GM12873 (cell line): ENCODE data around the gene DNAJB11.

ENCODE experiments used
- TF ChIP-seq, protein P1 (sequence below): IDR thresholded peaks from 2 replicates; pipeline ENCODE4 v1.5.1; 2012; ENCODE audit warnings: low read depth, mild to moderate bottlenecking, moderate library complexity, low read length, control low read depth; ENCODE audit not compliant: insufficient read depth; ENCODE audit errors: missing control alignments

The DNAJB11 gene

DNA sequence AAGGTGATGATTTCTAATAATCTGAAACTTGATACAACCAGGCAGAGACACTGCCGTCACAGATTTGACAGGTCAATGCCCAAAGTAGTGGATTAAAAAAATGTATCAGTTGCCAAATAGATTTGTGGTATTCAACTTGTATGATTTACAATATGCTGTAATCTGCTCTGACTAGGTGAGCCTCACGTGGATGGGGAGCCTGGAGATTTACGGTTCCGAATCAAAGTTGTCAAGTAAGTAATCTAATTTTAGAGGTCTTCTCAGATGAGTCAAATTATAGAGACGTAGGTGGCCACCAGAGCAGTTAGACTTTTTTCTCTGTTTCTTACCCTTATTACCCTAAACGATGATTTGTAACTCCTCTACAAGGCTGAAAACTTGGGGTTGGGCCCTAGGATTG is 12.0 kb downstream of the DNAJB11 start:
- TF ChIP-seq, protein P1, sequence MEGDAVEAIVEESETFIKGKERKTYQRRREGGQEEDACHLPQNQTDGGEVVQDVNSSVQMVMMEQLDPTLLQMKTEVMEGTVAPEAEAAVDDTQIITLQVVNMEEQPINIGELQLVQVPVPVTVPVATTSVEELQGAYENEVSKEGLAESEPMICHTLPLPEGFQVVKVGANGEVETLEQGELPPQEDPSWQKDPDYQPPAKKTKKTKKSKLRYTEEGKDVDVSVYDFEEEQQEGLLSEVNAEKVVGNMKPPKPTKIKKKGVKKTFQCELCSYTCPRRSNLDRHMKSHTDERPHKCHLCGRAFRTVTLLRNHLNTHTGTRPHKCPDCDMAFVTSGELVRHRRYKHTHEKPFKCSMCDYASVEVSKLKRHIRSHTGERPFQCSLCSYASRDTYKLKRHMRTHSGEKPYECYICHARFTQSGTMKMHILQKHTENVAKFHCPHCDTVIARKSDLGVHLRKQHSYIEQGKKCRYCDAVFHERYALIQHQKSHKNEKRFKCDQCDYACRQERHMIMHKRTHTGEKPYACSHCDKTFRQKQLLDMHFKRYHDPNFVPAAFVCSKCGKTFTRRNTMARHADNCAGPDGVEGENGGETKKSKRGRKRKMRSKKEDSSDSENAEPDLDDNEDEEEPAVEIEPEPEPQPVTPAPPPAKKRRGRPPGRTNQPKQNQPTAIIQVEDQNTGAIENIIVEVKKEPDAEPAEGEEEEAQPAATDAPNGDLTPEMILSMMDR, result no peak

DNA sequence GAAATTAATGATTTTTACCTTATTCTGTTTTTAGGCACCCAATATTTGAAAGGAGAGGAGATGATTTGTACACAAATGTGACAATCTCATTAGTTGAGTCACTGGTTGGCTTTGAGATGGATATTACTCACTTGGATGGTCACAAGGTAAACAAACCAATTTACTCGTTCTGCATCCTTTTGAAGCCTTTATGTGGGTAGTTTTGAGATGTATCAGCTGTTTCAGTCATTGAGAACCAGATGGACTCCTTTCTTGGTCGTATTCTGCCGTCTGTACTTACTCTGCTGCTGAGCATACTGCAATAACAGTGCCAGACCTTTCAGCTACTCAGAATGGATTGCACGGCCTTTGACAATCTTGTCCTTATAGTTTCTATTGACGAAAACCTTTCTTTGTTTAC is 13.3 kb downstream of the DNAJB11 start:
- TF ChIP-seq, protein P1, result no peak

DNA sequence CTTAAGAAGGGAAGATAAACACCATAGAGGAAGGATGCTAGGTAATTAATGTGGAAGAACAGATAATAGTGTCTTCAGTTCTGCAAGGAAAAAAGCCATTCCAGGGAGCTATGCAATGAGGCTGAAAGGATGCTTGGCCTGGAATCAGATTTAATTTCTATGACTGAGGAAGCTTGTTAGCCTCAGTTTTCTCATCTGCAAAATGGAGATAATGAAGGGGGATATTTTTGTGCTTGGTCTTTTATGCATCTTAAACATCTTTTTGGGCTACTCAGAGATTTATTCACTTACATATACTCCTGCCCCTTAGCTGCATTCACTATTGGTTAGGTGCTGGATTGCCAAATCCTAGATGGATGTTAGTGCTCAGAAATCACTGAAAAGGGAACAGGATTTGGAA is 16.7 kb downstream of the DNAJB11 start:
- TF ChIP-seq, protein P1, result no peak

DNA sequence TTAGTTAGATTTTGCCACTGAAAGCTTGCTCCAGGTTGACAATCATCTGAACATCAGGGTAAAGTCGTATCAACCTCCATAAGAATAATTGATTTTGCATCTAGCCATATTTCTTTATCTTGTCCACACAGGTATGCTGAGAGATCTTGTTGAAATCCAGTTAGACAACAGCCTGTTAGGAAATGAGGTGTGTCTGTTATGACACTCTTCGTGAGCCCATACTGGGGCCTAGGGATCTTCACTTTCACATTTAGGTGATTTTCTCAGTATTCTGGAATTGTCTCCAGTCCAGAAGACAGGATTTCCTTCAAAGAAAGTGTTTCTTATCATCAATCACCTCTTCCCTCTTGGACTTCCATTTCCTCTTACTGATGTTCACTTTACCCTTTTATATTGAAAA is 18.1 kb downstream of the DNAJB11 start:
- TF ChIP-seq, protein P1, result no peak

DNA sequence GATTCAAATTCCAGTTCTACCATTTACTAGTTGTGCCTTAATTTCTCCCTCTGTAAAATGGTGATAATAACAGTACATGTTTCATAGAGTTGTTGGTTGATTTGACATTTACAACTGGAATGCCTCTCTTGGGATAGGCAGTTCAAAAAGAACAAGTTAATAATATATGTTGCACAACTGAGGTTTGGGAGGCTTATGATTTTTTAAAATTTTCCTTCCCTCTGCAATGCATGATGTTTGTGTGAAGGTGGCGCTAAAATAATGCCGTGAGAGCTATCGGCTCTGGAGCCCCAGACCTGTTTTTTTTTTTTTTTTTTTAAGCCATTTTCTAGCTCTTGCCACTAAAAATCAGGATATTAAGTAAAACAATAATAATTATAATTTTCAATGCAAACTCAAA is 18.6 kb downstream of the DNAJB11 start:
- TF ChIP-seq, protein P1, result no peak

DNA sequence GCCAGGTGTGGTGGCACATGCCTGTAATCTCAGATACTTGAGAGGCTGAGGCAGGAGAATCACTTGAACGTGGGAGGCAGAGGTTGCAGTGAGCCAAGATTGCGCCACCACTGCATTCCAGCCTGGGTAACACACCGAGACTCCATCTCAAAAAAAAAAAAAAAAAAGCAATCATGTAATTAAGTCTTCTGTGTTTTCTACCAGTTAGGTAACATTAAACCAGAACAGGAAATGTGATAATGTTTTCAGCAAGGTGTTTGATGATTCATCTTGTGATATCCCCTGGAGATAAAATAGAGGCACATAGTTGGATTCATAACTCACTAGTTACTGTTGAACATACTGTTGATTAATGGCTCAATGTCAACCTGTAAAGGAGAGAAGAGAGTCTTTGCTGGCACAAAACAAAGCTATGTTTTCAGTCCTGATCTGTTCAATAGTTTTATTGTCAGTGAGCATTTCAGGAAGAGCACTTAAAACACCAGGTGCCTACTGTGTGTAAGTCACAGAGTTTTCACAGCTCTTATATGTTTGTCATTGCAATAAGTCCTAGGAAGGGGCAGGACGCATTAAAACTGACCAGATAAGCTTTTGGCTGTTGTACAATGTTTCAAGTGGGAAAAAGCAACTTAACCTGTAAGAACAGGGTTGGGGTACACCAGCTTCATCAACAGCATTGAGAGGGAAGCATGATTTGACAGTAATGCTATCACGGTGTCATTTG is 19.5 kb downstream of the DNAJB11 start:
- TF ChIP-seq, protein P1, result no peak

DNA sequence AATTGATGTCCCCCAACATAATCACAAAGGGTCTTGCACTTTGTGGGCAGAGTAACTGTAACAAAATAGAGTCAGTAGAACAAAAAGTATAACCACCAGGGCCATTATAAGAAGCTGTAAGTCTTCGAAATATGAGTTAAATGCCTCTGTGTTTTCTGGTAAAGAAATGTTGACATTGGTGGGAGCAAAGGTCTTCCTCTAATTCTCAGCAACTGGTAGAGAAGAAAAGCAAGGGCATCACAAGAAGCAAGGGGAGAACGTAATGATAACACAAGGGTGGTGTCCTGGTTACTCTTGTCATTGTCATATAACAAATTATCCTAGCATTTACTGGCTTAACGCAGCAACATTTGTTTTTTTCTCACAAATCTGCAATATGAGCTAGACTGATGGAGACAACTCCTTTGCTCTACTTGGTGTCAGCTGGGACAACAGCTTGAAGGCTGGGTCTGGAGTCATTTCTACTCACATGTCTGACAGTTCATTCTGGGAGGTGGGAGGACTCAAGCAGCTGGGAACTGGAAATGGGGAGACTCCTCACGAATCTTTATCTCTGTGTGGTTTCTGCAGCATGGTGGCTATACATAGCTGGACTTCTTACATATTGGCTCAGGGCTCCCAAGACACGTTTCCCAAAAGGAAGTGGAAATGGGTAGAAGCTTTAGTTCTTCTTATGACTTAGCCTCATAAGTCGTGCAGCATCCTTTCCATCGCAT is 20.2 kb downstream of the DNAJB11 start:
- TF ChIP-seq, protein P1, result no peak
